Retina (tissue), 1 donor: ENCODE data around the gene CYP27A1.

Experiments used
- DNase-seq: peaks from one replicate; pipeline ENCODE4 v3.0.0-alpha.2; 2016

The CYP27A1 gene

GRCh38 chr2:218812861-218813260 is 30.9 kb downstream of the CYP27A1 start:
- no peak for DNase-seq

DNA sequence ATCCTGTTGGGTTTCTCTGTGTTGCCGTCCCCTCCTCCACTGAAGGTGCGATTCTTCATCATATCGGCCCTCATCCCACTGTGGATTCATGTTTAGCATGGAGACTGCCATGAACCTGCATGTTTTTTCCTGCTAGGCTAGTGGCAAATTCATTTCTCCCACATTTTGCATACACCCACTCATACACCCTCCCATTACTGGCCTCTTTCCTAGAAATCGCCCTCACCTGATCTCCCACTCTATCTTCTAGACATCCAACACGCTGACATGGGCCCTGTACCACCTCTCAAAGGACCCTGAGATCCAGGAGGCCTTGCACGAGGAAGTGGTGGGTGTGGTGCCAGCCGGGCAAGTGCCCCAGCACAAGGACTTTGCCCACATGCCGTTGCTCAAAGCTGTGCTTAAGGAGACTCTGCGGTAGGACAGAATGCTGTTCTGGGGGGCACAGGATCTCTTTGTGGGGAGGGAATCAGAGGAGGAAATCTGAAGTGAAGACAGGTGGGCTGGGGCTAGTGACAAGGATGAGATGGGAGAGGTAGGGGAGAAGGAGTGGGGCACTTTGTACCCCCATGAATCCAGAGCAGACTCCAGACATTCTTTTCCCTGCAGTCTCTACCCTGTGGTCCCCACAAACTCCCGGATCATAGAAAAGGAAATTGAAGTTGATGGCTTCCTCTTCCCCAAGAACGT is 32.0 kb downstream of the CYP27A1 start:
- no peak for DNase-seq

- DNase-seq, result no peak
Measured at GRCh38 chr2:218814540-218815243, 32.7 kb downstream of the CYP27A1 start.

DNA sequence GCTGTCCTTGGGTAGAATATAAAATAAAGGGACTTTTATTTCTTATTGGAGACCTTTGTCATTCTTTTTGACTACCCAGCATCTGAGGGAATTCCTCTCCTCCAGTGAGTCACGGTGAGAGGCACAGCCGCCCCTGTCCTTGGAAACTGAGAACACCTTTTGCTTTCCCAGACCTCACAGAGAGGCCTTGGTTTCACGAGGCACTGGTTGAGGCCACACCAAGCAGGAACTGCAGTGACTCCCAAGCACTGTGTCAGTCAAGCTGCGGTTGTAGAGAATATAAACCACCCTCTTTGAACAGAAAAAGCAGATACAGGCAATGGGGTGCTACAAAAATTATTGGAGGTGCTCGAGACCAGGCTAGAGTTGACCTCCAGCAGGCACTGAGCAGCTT is 33.3 kb downstream of the CYP27A1 start:
- no peak for DNase-seq

- DNase-seq, result no peak
Measured at GRCh38 chr2:218815649-218816048, 33.7 kb downstream of the CYP27A1 start.

DNA sequence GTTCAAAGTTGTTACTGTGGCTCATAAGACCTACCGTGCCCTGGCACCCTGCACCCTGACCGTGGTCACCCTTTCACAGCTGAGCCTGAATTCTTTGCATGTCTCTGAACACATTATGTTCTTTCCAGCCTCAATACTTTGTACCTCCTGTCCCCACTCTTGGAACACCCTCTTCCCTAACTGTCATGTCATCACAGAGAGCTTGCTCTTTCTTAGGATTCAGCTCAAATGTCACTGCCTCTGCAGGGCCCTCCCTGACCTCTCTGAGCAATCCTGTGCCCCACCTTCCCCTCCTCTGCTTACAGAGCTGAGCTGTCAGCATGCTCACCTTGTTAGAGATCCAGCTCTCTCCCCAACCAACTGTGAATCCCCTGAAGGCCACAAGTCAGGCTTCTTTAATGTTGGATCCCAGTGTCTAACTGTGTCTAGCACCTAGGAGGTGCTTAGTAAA is 34.6 kb downstream of the CYP27A1 start:
- no peak for DNase-seq

DNA sequence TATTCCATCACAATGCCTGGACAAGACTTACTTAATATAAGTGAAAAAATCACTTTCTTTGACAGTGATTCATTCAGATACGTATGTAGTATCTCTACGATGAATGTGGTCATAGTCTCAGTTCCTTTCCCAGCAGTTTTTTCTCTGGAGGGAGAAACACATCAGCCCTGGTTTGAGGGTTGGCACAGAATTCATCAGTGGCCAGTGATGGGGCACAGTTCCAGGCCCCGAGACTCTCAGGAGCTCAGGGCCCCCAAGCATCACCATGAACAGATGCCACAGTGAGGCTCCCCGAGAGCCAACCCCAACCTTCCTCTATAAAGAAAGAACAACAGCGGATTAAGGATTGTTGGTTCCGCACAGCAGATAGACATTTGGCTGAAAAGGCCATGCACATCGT is 37.1 kb downstream of the CYP27A1 start:
- DNase-seq, result no peak

DNA sequence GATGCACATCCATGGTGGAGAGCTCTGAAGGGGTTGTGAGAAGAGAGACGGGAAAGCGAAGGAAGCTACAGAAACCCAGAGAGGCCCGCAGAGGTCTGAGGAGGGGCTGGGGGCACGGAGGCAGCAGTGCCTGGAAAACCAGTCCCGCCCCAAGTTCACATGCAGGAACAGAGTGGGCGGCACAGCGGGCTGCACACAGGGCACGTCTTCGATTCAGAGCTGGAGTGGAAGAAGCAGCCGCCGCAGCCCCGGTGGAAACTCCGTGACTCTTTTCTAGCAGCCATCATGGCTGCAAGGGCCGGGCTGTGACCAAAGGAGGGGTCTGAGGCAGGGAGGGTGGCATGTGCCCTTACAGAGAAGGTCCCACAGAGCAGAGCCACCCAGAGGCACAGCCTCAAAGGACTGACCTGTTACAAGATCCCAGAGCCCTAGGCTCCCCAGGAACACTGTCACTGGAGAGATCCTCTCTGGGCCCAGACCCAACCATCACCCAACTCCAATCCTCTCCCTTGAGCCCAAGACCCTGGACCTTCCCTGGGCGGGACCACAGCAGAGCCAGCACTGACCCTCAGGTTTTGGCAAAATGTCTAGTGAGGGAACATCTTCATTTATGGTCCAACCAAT is 38.9 kb downstream of the CYP27A1 start:
- DNase-seq, result no peak

GRCh38 chr2:218821605-218822211 is 39.8 kb downstream of the CYP27A1 start:
- DNase-seq, result no peak

- DNase-seq, result no peak
Measured at GRCh38 chr2:218822622-218823021, 40.7 kb downstream of the CYP27A1 start.

GRCh38 chr2:218823196-218823855 is 41.4 kb downstream of the CYP27A1 start:
- DNase-seq, result no peak

GRCh38 chr2:218824004-218824403 is 42.1 kb downstream of the CYP27A1 start:
- no peak for DNase-seq

GRCh38 chr2:218826791-218827190 is 44.8 kb downstream of the CYP27A1 start:
- DNase-seq, result no peak

DNA sequence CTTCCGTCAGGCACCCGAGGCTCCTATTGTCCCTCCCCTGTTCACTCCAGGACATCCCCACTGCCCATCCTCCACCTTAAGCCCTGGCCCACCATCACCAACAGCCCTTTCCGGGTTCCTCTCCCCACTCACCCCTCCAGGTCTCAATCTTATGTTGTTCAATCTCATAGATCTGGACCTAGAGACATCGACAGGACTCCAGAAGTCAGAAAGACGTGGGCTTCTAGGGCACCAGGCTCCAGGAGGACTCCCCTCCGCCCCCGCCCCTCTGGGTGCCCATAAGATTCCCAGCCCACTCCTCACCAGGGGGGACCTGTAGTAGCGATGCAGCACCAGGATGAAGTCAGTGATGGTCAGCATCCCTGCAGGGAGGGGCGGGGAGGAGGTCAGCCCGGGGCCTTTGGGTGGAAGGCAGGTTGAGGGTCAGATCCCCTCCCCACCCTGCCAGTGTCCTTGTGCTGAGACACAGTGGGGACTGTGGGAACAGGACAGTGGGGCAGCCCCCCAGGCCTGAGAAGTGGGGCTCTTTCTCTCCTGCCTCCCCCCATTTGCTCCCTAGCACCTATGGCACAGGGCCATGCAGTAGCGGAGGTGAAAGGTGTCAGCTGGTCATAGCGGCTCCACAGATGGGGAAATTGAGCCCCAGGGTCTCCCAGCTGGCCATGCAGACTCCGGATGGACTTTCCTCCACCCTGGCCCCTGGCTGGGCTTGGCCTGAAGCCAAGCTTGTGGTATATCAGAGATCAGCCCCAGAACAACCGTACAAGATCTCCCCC is 45.9 kb downstream of the CYP27A1 start:
- DNase-seq, result no peak

- no peak for DNase-seq
Measured at GRCh38 chr2:218828477-218828778, 46.5 kb downstream of the CYP27A1 start.

- DNase-seq, result no peak
Measured at GRCh38 chr2:218829868-218830451, 48.0 kb downstream of the CYP27A1 start.

DNA sequence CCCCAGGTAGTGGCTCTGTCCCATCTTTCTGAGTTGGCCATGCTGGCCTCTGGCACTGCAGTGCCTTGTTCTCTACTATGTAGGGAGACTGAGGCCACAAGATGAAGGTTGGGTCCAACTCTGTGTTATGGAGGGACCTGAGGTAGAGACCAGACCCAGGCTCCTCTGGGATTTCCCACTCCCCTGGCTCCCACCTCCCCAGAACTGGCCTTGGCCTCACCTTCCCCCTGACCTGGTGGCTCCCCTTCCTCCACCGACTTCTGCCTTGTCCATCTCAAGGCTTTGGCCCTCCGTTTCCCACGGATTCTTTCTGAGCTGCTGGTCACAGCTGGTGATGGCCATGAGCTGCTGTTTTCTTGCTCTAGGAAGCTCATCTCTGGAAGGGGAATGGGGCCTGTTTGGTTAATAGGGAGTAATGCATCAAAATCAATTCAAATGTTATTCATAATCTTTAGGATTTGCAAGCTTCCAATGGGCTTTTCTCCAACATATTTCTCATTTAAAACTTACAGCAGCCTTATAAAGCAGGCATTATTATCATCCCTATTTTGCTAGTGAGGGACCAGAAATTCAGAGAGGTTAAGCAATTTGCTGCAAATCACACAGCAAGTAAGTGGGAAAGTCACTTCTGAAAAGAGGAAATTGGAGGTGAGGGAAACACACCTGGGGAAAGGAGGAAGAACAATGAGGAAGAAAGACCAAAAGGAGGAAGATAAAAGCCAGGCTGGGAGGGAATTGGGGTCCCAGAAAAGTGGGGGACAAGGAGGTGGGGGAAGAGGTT is 48.8 kb downstream of the CYP27A1 start:
- DNase-seq, result no peak

DNA sequence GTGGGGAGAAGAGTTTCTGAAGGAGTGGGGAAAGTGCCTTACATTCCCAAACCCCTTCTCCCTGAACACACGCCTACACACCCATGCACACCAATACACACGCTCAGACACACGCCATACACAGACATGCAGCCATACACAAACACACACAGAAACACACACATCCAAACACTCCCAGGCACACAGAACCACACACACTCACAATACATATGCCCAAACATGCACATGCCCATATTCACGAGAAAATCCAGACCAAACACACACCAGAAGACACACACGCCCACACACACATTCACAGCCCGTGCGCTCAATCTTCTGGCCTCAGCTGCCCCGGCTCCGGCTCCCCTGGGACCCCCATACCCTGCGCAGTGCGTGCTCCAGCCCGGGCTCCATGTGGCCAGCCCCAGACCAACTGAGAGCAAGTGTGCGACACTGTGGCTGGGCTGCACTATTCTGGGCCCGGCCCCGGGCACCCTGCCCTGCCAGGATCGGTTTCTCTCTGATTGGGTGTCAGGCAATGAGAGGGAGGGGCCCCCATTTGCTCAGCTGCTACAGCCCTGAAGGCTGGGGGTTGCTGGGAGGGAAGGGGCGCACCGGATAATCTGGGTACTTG is 49.5 kb downstream of the CYP27A1 start, which contains the start of gene PRKAG3:
PRKAG3 (minus strand) TSS at position 426 of the 613 bp plus-strand sequence.
- DNase-seq, result no peak

GRCh38 chr2:218832081-218832480 is 50.1 kb downstream of the CYP27A1 start:
- no peak for DNase-seq

DNA sequence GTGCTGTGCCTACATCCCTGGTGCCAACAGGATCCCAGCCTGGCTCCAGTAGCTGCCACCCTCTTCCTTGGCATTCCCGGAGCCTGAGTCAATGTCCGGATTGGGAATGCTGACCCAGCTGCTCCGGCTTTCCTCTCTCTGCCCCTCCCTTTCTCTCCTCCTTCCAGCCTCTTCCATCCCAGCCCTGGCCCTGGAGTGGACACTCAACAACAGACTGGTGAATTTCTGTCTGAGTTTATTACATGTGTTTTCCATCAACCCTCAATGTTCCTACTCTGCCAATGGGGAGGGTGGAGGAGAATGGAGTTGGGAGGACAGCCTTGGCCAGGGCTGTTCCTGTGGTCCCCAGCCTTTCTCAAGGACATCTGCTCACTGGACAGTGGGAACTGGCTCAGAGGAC is 50.6 kb downstream of the CYP27A1 start:
- no peak for DNase-seq
